ENCODE measurements around the gene CNNM4.
"Not testable (repeated sequence)": the region's sequence is repeated elsewhere in the genome, so short reads cannot be mapped to it uniquely, and the experiment has no call there.

Gene CNNM4

DNA sequence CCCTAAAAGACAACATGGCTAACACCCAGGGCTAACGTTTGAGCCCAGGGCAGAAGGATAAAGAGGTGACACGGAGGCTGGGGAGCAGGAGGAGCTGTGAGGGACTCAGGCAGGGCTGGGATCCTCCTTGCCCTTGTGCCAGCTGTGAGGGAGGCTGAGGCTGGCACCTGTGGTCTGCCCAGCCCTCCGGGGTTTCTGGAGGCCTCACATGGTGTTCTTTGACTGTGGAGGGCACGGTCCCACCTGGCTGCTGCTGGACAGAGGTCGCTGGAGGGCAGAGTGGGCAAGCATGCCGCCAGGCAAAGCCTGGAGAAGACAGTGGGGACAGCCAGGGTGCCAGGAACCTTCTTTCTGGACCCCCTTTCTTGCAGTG, 28.5 kb downstream of the CNNM4 start:
- no peak overlapping the region for H3K4me3 ChIP-seq (ENCODE audit: low read depth, low read length)

DNA sequence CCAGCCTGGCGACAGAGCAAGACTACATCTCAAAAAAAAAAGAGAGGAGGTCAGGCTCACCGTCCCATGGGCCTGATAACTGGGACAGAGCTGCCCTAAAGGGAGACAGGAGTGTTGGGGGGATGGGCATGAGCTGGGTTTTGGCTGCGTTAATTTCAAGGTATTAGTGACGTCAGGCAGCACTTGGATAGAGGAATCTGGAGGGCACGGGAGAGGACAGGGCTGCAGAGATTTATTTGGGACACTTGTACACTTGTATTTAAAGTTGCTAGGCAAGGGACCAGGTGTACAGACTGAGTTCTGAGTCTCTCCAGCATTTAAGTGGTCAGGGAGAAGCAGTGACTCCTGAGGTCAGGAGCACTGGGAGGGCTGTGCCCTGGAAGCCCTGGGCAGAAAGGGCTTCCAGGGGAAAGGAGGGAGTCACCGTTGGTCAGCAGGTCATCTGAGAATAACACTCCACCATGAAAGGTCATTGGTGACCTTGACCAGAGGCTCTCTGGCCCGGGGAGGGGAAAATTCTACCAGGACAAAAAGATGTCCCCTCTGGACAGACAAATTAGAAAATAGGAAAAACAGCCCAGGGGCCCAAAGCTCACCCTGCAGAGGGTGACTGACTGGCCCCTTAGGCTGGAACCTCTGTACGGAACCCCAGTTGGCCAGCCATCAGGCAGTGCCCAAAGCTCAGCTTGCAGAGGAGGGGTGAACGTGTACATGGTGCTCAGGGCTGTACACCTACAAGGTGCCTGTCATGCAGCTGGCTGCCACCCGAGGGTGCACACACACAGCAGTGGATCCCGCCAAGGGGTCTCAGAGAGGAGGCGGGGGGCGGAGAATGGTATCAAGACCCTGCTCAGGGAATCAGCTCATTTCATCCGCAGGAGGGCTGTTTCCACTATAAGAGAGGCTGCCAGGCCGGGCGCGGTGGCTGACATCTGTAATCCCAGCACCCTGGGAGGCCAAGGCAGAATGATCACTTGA, 32.4 kb downstream of the CNNM4 start:
- TF ChIP-seq, protein P1, sequence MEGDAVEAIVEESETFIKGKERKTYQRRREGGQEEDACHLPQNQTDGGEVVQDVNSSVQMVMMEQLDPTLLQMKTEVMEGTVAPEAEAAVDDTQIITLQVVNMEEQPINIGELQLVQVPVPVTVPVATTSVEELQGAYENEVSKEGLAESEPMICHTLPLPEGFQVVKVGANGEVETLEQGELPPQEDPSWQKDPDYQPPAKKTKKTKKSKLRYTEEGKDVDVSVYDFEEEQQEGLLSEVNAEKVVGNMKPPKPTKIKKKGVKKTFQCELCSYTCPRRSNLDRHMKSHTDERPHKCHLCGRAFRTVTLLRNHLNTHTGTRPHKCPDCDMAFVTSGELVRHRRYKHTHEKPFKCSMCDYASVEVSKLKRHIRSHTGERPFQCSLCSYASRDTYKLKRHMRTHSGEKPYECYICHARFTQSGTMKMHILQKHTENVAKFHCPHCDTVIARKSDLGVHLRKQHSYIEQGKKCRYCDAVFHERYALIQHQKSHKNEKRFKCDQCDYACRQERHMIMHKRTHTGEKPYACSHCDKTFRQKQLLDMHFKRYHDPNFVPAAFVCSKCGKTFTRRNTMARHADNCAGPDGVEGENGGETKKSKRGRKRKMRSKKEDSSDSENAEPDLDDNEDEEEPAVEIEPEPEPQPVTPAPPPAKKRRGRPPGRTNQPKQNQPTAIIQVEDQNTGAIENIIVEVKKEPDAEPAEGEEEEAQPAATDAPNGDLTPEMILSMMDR (IDR thresholded peaks at IDR 0.05; ENCODE audit: borderline replicate concordance, insufficient read depth, low read depth, low read length) = no peak
- H3K4me3 ChIP-seq (ENCODE audit: low read depth, low read length) = no peak overlapping the region

More for the DNA sequence above, 28.5 kb downstream of the CNNM4 start:
- TF ChIP-seq, protein P1 (IDR thresholded peaks at IDR 0.05; ENCODE audit: borderline replicate concordance, insufficient read depth, low read depth, low read length) = no peak

DNA sequence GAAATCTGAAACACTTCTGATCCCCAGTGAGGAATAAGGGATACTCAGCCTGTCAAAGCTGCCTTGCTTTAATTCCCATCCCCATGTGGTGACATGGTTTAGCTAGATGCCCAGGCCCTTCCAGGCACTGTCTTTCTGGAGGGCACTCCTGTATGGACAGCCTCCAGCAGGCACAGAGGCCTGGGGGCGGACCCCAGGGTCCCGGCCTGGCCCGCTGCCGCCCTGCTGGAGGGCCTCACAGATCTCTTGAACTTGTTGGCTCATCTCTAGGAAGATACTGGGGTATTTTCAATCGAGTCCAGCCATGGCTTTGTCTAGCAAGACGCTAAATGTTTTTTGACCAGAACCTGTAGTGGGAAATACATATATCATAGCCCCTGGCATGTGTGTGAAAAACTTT, 34.4 kb downstream of the CNNM4 start:
- no peak overlapping the region for H3K4me3 ChIP-seq (ENCODE audit: low read depth, low read length)
- TF ChIP-seq, protein P1 (IDR thresholded peaks at IDR 0.05; ENCODE audit: borderline replicate concordance, insufficient read depth, low read depth, low read length) = no peak

DNA sequence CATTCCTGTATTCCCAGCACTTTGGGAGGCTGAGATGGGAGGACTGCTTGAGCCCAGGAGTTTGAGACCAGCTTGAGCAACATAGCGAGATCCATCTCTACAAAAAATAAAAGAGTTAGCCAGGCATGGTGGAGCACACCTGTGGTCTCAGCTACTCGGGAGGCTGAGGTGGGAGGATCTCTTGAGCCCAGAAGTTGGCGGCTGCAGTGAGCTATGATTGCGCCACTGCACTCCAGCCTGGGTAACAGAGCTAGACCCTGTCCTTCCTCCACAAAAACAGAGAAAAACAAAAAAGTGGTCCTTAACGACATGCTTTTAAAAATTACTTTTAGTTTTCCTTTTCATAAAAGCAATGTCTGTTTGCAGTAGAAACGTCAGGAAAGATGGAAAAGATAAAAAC, 35.8 kb downstream of the CNNM4 start:
- H3K4me3 ChIP-seq (ENCODE audit: low read depth, low read length) = not testable (repeated sequence)

DNA sequence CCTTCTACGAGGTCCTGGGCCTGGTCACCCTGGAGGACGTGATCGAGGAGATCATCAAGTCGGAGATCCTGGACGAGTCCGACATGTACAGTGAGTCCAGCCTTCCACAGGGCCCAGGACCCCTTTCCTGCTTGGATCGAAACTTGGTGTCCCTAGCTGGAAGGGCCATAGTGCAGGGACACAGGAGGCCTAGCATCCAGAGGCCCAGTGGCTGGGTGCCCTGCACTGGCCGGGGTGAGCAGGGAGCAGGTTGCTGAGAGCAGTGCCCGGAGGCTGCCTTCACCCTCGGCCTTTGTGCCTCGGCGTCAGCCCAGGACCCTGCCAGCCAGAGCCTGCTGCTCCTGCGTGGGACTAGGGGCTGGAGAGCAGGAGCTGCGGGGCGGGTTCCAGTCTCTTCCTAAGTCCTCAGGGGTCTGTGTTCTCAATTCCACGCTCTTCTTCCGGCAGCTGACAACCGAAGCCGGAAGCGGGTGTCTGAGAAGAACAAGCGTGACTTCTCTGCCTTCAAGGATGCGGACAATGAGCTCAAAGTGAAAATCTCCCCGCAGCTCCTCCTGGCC, 36.4 kb downstream of the CNNM4 start:
- TF ChIP-seq, protein P1 (IDR thresholded peaks at IDR 0.05; ENCODE audit: borderline replicate concordance, insufficient read depth, low read depth, low read length) = no peak
- H3K4me3 ChIP-seq (ENCODE audit: low read depth, low read length) = no peak overlapping the region

DNA sequence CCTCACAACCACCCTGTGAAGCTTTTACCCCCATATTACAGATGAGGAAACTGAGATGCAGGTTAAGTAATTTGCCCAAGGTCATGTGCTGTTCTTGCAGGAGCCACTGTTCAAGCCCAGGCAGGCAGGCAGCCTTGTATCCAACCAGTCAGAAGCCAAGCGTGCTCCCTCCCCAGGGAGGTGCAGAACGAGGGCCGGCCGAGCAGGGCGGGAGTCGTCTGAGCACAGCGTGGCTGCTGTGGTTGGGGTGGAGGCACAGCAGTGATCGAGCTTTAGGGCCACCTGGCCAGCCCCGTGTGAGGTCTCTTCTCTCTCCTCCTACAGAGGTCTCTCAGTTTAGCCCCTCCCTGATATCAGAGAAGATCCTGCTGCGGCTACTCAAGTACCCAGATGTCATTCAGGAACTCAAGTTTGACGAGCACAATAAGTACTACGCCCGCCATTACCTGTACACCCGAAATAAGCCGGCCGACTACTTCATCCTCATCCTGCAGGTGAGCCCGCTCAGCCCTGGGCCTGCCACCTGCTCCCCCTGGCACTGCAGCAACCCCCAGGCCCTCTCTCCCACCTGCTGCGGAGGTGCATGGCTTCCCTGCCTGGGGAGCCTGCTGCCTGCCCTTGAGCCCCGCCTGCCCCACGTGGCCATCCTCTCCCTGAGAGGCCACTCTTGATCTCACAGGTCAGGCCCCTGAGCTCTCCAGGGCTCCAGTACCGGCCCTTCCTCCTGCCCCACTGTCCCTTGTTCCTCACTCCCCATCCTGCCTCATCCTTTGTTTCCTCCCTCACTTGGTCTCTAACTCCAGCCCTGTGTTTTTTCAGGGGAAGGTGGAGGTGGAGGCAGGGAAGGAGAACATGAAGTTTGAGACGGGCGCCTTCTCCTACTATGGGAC, 38.3 kb downstream of the CNNM4 start:
- no peak overlapping the region for H3K4me3 ChIP-seq (ENCODE audit: low read depth, low read length)
- TF ChIP-seq, protein P1 (IDR thresholded peaks at IDR 0.05; ENCODE audit: borderline replicate concordance, insufficient read depth, low read depth, low read length) = no peak

DNA sequence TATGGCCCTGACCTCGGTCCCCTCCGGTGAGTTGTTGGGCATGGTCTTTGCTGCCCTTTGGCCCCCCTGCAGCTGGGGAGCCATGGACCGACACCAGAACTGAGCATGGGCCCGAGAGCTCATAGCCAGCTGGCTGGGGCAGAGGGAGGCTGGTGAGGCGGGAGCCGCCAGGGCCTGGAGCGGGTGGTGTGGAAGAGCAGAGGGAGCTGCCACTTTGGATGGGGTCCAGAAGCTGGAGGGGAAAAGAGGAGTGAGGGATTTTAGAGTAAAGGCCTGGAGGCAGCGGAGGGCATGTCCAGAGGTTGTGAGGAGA, 38.9 kb downstream of the CNNM4 start:
- TF ChIP-seq, protein P1 (IDR thresholded peaks at IDR 0.05; ENCODE audit: borderline replicate concordance, insufficient read depth, low read depth, low read length) = no peak
- no peak overlapping the region for H3K4me3 ChIP-seq (ENCODE audit: low read depth, low read length)
